Neural cell (in vitro differentiated cells): ENCODE measurements around the gene MORN4.

Experiments used
- CTCF ChIP-seq: fragments of 450-650 bp; IDR thresholded peaks from 2 replicates; pipeline ENCODE4 v1.5.1; 2014; ENCODE audit warnings: antibody characterized with exemption, mild to moderate bottlenecking, moderate library complexity; ENCODE audit not compliant: poor library complexity, severe bottlenecking
- EP300 ChIP-seq: fragments of 450-650 bp; conservative IDR thresholded peaks from 2 replicates; pipeline ENCODE4 v1.6.1; 2014; ENCODE audit warnings: antibody characterized with exemption, mild to moderate bottlenecking, moderate library complexity; ENCODE audit not compliant: poor library complexity, severe bottlenecking
- EZH2 ChIP-seq: fragments of 200-600, 300-800 bp; shearing (Covaris generic), sonication (generic); IDR thresholded peaks from 2 replicates; pipeline ENCODE4 v1.6.1; 2014; ENCODE audit warnings: antibody characterized with exemption, low read length, borderline replicate concordance, mild to moderate bottlenecking; ENCODE audit not compliant: insufficient read depth, poor library complexity, severe bottlenecking
- POLR2AphosphoS5 ChIP-seq: IDR thresholded peaks from 2 replicates; pipeline ENCODE4 v1.6.1; 2012
- RAD21 ChIP-seq: fragments of 450-650 bp; conservative IDR thresholded peaks from 2 replicates; pipeline ENCODE4 v1.6.1; 2014; ENCODE audit warnings: antibody characterized with exemption, mild to moderate bottlenecking, moderate library complexity
- REST ChIP-seq: IDR thresholded peaks from 2 replicates; pipeline ENCODE4 v1.6.1; 2012; ENCODE audit warnings: borderline replicate concordance
- SMC3 ChIP-seq: fragments of 450-650 bp; conservative IDR thresholded peaks from 2 replicates; pipeline ENCODE4 v1.6.1; 2014; ENCODE audit warnings: antibody characterized with exemption, mild to moderate bottlenecking, moderate library complexity; ENCODE audit not compliant: poor library complexity
- TAF1 ChIP-seq: IDR thresholded peaks from 2 replicates; pipeline ENCODE4 v1.6.1; 2012; ENCODE audit warnings: low read depth

- TF ChIP-seq CTCF = no peak
- TF ChIP-seq EP300 = no peak
- TF ChIP-seq REST = no peak
- TF ChIP-seq EZH2 = no peak
- TF ChIP-seq POLR2AphosphoS5 = no peak
- TF ChIP-seq TAF1 = no peak
- no peak for TF ChIP-seq SMC3
- TF ChIP-seq RAD21 = no peak
Observed at GRCh38 chr10:97627731-97628130, 5.6 kb downstream of the MORN4 start.
